ENCODE results near the gene DMKN. TPM values are rescaled to one million over a fixed set of nuclear protein-coding genes. Genes with fewer than 3 reads are reported as not detected.
A peak's percentile ranks its signal among the peaks of the same experiment; 100 is the strongest.

Gene DMKN, protein sequence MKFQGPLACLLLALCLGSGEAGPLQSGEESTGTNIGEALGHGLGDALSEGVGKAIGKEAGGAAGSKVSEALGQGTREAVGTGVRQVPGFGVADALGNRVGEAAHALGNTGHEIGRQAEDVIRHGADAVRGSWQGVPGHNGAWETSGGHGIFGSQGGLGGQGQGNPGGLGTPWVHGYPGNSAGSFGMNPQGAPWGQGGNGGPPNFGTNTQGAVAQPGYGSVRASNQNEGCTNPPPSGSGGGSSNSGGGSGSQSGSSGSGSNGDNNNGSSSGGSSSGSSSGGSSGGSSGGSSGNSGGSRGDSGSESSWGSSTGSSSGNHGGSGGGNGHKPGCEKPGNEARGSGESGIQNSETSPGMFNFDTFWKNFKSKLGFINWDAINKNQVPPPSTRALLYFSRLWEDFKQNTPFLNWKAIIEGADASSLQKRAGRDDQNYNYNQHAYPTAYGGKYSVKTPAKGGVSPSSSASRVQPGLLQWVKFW
- 16.7 and 23.0 TPM in 2 replicates for total RNA-seq (2014; rRNA removed; shearing (Covaris generic))
- polyA plus RNA-seq (2015; cell fraction: cytosol; rRNA removed) = 28.0 and 29.1 TPM in 2 replicates
- 27.1 and 31.7 TPM in 2 replicates for polyA plus RNA-seq (2015; cell fraction: nucleus; rRNA removed)

DNA sequence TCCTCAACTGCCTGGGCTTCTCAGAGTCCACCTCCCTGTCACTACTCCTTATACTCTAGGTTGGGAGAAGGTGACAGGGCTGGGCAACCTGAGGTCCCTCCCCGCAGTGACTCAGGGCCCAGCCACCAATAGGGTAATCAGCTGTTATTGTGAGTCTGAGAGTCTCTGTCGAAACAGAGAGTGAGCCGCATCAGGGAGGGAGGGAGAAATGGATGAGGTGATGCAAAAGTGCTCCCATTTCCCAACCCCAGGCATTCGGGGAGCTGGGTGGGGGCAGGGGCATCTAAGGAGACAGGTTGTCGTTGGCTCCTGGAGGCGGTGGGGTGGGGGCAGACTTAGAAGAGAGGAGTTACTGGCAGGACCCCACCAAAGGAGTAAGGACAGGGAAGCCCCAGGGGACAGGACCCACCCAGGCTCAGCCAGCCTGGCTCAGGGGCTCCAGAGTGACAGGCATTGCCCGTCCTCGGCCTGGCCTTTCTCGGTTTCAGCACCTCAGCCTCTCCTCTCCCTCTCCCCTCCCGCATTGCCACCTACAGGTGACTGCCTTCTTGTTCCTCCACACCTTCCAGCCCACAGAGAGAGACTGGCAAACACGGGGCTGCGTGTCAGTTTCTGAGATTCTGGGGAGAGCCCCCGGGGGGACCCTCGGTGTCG lies at the start of gene DMKN:
TSS of gene DMKN (minus strand) at position 22 of the 654 bp plus-strand sequence. CDS start 174 bp downstream, outside the sequence.
- in situ Hi-C loops (cut with HindIII; ENCODE audit: low pct_unique_long_range_greater_than_20kb, low sequenced_read_pairs) = no loop called here
- no peak for DNase-seq (ENCODE audit: low read depth, low spot score)

DNA sequence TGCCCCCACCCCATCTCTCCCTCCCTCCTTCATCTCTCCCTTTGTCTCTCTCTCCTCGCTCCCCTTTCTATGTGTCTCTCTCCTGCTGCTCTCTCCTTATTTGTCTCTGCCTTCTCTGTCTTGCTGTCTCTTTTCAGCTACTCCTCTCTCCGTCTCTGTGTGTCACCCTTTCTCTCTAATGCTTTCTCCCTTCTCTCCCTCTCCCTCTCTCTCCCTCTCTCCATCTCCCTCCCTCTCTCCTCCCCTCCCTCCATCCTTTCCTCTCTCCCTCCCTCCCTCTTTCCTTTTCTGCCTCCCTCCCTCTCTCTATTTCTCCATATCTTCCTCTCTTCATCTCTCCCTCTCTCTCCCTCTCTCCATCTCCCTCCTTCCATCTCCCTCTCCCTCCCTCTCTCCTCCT lies 49.3 kb upstream of the DMKN start:
- in situ Hi-C loops (cut with HindIII; ENCODE audit: low pct_unique_long_range_greater_than_20kb, low sequenced_read_pairs) = no loop called here
- DNase-seq (ENCODE audit: low read depth, low spot score) = no peak

DNA sequence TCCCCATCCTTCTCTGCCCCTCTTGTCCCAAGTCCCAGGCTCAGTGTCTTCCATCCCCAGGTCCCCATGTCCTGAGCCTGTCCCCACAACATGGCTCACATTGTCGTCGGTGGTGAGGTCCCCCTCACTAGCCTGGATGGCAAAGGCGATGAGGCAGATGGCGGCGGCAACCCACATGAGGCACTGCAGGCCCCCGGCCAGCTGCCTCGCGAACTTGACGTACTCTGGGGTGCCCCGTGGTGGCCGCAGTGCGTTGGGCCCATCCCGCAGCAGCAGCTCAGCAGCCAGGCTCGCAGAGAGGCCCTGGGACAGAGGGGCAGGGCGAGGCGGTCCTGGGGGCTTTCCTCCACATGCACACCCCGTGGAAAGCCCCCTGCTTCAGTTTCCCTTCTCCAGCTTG lies 48.9 kb upstream of the DMKN start:
- DNase-seq (ENCODE audit: low read depth, low spot score) = no peak
- in situ Hi-C loops (cut with HindIII; ENCODE audit: low pct_unique_long_range_greater_than_20kb, low sequenced_read_pairs) = no loop called here

DNA sequence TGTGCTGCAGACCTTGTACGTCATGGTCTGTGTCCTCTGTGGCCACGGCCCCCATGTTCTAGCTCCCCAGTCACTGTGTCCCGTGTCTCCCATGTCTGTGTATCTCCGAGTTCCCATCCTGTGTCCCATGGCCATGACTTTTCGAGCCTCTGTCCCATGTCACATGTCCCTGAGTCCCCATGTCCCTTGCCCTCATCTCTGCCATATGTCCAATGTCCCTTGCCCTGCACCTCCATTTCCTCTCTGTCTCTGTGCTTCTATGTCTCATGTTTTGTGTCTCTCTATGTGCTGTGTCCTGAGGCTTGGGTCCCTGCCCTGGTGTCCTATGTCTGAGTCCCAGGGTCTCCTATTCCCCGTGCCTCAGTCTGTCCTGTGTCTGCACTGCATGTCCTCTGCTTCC lies 48.0 kb upstream of the DMKN start:
- in situ Hi-C loops (cut with HindIII; ENCODE audit: low pct_unique_long_range_greater_than_20kb, low sequenced_read_pairs) = no loop called here
- no peak for DNase-seq (ENCODE audit: low read depth, low spot score)

DNA sequence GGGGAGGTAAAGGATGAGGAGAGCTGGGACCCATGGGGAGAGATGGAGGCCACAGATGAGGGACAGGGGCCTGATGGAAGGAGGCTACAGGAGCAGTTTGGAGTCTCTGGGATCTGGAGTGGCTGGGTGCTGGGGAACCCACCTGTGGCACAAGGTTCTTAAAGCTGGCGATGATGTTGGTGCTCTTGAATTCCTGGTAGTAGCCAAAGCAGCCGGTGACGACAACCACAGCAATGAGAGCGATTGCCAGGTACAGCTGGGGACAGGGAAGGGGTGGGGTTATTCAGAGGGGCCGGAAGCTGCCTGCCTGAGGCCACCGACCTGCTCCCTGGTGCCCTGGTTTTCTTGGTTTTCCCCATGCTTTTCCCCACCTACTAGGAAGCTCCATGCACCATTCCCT lies 47.2 kb upstream of the DMKN start:
- DNase-seq (ENCODE audit: low read depth, low spot score) = no peak
- in situ Hi-C loops (cut with HindIII; ENCODE audit: low pct_unique_long_range_greater_than_20kb, low sequenced_read_pairs) = no loop called here

DNA sequence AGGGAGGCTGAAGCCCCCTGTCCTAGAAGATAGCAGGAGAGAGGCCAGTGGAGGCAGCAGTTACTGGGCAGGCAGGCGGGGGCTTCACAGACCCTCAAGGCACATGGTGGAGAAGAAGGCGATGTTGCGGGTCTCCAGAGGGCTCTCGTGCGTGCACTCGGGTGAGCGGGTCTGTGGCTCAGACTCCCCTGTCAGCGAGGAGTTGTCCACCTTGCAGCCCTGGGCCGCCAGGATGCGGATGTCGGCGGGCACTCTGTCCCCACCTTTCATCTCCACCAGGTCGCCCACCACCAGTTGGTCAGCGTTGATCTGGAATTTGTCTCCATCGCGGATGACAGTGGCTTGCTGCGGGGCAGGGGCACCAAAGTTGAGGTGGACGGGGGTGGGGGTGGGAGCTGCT lies 46.8 kb upstream of the DMKN start:
- no peak for DNase-seq (ENCODE audit: low read depth, low spot score)
- in situ Hi-C loops (cut with HindIII; ENCODE audit: low pct_unique_long_range_greater_than_20kb, low sequenced_read_pairs) = no loop called here

DNA sequence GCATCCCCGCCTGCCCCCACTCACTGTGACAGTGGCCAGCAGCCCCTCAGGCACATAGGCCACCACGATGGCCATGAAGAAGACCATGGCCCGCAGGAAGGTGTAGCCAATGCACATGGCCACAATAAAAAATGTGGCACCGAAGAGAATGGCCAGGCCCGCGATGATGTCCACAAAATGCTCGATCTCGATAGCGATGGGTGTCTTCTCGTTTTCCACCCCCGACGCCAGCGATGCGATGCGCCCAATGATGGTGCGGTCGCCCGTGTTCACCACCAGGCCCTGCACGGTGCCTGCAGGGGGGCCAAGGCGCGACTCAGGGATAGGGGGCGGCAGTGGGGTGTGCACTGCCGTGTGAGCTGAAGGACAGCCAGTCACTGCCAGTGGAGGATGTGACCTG lies 46.3 kb upstream of the DMKN start:
- in situ Hi-C loops (cut with HindIII; ENCODE audit: low pct_unique_long_range_greater_than_20kb, low sequenced_read_pairs) = no loop called here
- no peak for DNase-seq (ENCODE audit: low read depth, low spot score)

DNA sequence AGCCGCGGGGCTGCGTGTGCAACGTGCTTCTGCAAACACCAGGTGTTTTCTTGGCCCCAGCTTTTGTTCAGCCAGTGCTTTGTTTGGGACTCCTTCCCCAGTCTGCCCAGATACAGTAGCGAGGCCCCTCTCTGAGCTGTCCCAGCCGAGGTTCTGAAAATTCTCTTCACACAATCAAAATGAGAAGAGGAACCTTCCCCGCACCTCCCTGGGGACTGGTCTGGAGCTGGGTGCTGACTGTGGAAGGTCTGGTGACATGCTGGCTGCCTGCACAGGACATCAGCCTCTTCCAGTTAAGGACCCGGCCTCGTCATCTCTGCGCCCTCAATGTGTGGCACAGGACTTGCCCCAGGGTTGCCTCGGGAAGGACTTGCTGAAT lies 45.8 kb upstream of the DMKN start:
- DNase-seq (ENCODE audit: low read depth, low spot score) = no peak
- in situ Hi-C loops (cut with HindIII; ENCODE audit: low pct_unique_long_range_greater_than_20kb, low sequenced_read_pairs) = no loop called here

DNA sequence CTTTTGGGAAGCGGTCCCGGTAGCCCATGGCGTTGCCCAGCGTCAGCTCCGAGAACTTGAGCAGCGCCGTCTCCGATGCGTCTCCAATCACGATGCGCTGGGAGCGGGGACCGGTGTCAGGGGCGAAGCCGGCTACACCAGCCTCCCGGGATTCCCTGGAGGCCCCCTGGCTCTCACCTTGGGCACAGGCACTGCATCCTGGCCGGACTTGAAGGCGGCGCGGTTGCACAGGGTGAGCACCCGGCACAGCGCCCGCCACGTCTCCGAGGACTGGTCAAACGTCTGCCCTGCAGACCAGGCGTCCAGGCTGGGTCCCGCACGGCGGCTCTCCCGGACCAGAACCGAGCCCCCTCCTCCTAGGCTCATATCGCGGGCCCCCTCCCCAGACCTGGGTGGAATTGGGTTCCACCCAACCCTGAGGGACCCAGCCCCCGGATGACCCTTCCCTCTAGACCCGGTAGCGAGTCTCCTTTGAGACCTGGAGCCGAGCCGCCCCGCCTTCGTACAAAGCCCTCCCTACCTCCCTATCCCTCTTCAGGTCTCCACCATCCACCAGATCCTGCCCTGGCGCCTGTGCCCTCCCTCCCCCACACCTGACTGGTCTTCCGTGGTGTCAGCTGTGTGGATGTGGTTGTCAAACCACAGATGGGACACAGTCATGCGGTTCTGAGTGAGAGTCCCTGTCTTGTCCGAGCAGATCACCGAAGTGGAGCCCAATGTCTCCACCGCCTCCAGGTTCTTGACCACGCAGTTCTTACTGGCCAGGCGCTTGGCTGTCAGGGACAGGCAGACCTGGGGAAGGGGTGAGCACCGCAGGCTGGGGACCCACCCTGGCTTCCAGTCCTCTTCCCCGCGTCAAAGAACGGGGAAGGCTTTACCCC lies 45.2 kb upstream of the DMKN start:
- DNase-seq (ENCODE audit: low read depth, low spot score) = no peak
- in situ Hi-C loops (cut with HindIII; ENCODE audit: low pct_unique_long_range_greater_than_20kb, low sequenced_read_pairs) = no loop called here

DNA sequence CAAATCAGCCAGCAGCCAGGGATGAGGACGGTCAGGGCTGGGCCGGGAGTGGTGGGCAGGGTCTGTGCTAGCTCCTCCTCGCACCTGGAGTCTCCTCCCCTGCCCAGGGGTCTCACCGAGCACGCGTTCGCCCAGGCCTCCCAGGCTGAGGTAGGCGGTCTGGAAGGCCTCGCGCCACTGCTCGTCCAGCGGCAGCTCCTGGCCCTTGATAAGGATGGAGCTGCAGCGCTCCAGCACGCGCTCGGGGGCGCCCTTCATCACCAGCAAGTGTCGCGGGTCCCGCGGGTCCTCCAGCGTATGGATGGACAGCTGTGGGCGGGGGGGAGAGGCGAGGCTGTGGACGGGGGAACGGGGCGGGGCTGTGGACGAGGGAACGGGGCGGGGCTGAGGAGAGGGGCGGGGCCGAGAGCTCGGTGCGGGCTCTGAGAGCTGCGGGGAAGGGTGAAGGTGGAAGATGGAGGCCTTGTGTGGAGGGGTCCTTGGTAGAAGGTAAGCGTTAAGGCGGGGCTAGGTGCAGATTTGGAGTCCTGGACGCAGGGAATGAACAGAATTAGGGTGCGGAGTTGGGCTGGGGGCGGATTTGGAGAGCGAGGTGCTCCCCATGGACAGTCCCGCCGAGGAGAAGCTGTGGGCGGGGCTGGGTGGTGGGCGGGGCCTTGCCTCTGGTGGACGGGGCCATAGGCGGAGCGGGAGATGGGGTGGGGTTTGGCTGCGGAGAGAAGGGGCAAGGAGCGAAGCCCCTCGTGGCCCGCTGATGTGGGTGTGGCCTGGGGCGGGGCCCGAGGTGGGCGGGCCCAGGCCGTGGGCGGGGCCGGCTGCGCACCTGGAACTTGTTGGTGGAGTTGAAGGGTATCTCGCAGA lies 44.3 kb upstream of the DMKN start:
- in situ Hi-C loops (cut with HindIII; ENCODE audit: low pct_unique_long_range_greater_than_20kb, low sequenced_read_pairs) = no loop called here
- DNase-seq (ENCODE audit: low read depth, low spot score) = peak; percentile 91

DNA sequence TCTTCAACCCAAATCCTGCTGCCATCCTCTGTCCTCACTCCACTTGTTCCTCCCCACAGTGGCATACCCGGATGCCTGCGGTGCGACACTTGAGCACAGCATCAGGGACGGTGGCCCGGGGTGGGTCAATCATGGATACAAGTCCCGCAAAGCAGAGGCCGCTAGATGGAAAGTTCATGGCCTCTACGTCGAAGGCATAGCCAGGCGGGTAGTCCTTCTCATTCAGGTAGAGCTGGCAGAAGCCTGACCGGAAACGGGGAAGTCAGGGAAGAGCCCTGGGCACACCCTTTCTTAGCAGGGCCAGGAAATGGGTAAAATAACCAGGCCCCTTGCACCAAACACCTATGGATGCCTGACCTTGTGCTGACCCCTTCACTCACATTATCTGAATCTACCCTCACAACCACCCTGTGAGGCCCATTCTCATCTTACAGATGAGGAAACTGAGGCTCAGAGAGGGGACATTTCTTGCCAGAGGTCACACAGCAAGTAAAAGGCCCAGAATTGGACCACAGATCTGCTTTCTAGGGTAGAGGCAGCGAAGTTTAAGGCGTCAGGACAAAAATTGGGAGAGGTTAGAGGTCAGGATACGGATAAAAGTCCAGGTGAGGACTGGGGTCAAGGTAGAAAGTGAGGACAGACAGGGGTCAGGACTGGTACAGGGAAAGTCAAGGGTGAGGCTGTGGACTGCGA lies 43.5 kb upstream of the DMKN start:
- in situ Hi-C loops (cut with HindIII; ENCODE audit: low pct_unique_long_range_greater_than_20kb, low sequenced_read_pairs) = no loop called here
- no peak for DNase-seq (ENCODE audit: low read depth, low spot score)

DNA sequence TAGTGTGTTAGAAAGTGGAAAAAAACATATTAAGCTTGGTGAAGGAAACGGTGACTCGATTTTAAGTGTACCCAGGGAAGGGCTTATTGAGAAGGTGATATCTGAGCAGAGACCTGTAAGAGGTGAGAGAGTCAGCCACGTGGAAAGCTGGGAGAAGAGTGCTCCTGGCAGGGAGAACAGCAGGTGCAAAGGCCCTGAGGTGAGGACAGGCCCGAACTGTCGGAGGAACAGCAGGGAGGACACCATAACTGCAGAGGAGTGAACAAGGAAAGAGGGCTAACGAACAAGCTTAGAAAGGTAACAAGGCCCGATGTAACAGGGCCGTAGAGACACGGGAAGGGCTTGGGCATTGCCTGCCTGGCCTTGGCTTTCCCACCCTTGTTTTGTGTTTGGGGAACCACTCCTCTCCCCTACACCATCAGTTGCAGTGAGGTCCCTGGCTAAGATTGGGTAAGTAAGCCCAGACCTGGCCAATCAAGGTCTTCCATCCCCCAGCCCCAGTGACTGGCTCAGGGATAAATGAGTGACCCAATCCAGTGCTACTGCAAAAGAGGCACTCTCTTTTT lies 42.7 kb upstream of the DMKN start:
- in situ Hi-C loops (cut with HindIII; ENCODE audit: low pct_unique_long_range_greater_than_20kb, low sequenced_read_pairs) = no loop called here
- no peak for DNase-seq (ENCODE audit: low read depth, low spot score)

DNA sequence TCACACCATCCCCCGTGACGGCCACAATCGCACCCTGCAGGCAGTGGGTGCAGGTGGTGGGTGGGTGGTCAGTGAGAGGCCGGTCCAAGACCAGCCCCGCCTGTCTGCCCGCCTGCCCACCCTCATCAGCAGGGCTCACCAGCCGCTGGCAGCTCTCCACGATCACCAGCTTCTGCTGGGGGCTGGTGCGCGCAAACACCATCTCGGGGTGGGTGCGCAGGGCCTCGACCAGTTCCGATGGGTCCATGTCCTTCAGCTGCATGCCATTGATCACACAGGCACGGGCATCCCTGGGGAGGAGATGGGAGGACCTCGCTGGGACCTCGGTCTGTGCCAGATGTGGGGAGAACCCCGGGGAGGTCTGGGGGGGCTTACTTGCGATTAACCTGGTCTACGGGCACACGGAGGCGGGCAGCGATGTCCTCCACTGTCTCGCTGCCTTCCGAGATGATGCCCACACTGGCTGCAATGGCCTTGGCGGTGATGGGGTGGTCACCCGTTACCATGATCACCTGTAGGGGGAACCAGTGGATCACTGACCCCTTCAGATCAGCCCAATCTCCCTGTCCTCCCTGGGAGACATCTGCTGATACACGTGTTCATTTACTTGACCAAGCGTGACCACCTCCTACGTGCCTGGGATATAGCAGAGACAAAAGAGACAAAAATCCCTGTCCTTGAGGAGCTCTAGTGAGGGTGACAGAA lies 42.0 kb upstream of the DMKN start:
- DNase-seq (ENCODE audit: low read depth, low spot score) = peak; percentile 64
- in situ Hi-C loops (cut with HindIII; ENCODE audit: low pct_unique_long_range_greater_than_20kb, low sequenced_read_pairs) = no loop called here

DNA sequence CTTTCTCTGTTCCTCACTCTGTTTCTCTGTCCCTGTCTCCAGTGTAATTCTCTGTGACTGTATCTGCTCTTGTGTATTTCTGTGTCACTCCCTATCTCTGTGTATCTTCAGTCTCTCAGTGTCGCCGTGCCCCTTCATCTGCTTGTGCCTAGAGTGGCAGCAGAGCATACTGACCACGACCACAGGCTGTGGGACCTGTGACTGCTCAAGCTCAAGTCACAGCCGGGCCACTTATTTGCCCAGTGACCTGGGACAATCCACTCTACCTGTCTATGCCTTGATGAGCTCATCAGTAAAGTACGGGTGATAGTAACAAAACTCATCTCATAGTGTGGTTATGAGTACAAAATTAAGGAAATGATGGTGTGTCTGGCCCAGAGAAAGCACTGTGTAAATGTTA lies 40.6 kb upstream of the DMKN start:
- in situ Hi-C loops (cut with HindIII; ENCODE audit: low pct_unique_long_range_greater_than_20kb, low sequenced_read_pairs) = no loop called here
- no peak for DNase-seq (ENCODE audit: low read depth, low spot score)

DNA sequence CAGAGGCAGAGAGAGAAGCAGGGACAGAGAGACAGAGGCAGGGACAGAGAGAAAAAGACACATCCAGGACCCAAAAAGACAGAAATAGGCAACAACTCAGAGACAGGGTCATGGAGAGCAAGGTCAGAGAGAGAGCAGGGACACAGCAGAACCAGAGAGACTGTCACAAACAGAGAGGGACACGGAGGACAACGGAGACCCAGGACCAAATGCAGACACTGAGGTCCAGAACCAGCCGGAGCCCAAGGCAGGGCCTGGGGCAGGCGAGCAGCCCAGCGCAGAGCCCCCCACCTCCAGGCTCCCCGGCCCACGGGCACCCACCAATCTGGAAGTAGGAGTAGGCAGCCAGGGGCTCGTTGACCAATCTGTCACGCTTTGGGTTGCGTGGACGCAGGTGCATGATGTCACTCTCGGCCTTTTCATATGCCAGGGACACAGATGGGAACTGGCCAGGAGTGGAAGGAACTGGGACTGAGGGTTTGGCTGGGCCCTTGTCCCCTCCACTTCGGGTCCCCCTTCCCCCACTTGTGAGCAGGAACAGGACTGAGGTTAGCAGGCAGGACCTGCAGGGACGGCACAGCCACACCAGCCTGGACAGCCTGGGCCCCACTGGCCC lies 40.0 kb upstream of the DMKN start:
- in situ Hi-C loops (cut with HindIII; ENCODE audit: low pct_unique_long_range_greater_than_20kb, low sequenced_read_pairs) = no loop called here
- no peak for DNase-seq (ENCODE audit: low read depth, low spot score)
